T-helper 22 cell (primary cell): ENCODE results near the gene CPNE8.

Experiments
- DNase-seq: peaks from one replicate; pipeline ENCODE4 v3.0.0-alpha.2; 2020; ENCODE audit warnings: low read depth

CPNE8 gene

DNA sequence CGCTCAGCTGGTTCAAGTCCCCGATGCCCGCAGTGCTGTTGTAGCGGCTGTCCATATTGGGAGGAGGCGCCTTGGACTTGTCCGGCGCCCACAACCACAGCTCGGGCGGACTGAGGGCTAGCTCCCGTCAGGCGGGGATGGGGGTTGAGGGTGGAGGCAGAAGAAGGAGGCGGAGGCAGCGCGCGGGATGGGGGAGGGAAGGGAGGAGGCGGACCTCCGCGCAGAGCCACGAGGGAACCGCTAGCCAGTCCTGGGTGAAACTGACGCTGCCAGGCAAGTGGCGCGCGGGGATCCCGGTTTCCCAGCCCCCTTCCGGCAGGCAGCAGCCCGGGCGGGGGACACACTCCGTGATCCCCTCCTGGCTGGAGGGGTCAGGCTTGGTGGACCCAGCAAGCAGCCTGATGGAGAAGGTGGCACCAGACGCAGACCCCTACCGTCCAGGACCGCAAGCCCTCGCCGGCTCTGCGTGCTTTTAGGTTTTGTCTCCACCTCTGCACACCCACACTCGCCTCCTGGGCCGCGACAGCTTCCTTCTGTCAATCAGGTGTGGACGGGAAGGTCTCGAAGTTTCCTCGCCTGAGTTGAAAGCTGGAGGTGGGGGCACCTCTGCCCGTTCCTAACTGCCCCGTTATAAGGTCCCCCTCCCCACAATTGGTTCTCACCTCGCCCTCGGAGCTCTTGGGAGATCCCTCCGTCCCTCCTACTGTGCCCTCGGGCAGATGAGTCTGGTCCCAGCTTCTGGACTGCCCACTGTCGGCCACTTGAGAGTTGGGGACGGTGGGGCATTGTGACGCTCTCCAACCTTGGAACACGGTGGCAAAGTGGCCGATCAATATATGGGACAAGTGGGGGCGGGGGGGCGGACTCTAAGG is at the start of gene CPNE8:
Gene CPNE8 (minus strand): TSS at position 112 of the 872 bp plus-strand sequence. CDS start 57 bp downstream, at position 55.
- peak; percentile 20 for DNase-seq

DNA sequence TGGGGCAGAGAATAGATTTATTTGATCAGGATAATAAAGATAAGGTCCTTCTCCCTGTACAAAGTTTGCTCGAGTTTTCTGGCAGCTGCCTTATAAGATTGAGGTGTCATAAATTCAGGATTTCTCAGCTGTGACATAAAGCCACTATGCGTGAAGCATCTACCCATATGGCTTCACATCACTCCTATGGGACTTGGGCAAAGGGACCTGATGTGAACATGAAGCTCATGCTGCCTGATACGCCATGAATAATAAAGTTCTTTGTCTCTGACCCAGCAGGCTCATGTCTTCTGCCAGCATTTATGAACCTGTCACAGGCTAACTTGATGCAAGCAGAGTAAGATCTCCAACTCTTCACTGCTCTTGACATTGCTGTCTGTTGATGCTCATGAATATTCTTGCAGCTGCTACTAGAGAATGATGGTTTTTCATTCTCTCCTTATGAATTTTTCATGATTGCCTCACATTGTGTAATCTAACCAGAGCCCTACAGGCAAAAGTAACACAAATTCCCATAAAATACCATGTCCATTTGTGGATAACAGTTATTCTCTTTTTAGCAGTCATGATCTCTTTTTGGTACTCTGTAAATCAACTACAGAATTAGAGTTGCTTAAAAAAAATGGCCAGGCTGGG is 49.0 kb upstream of the CPNE8 start:
- no peak for DNase-seq

DNA sequence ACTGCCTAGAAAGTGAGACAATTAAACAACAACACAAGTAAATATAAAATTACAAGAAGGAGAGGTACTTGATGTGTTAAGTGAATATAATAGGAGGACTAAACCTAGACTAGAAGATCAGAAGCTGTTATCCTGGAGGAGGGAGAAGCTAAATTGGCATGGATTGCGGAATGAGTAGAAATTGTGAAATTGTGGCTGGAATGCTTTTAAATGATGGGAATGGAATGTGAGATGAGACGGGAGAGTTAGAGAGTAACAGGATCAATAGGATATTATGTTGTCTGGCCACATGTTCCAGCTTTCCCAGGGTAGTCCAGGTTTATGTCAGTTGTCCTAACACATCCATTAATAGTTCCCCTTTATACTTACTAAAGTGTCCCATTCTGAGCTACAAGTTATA is 44.0 kb upstream of the CPNE8 start:
- DNase-seq, result no peak

DNA sequence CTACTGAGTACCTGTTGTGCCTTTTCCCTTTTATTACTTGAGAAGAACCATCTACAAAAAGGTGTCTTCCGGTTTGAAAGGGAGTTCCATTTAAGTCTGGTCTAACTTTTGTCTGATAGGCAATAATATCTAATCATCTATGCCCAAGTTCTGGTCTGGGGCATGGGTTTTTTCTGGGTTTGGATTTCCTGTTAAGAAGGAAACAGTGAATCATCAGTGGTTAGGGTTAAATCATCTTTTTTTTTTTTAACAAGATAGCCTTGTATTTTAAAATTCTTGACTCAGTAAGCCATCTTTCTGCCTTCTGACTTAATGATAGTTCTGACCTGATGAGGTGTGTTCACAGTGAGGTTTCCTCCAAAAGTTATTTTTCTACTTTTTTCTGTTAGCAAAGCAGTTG is 29.3 kb upstream of the CPNE8 start:
- DNase-seq, result no peak

DNA sequence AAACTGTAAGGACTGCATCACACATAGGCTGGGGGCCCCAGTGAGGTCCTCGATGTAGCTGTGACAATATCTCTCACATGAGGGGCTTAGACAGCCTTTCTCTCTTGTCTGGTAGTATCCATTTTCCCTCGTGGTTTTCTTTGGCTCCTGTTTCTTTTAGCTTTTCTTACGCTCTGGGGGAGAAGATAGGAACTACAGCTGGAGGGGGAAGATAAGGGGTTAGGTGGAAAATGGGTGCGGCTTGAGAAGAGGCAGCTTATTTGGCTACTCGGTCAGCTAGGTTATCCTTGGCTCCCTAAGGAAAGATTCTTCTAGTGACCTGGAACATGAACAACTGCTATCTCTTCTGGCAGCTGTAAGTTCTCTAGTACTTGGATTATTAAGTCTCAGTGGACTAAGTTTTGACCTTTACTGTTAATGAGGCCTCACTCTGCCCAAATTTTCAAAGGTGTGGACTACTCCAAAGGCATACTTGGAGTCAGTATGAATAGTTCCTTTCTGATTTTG is 28.7 kb upstream of the CPNE8 start:
- DNase-seq, result no peak

DNA sequence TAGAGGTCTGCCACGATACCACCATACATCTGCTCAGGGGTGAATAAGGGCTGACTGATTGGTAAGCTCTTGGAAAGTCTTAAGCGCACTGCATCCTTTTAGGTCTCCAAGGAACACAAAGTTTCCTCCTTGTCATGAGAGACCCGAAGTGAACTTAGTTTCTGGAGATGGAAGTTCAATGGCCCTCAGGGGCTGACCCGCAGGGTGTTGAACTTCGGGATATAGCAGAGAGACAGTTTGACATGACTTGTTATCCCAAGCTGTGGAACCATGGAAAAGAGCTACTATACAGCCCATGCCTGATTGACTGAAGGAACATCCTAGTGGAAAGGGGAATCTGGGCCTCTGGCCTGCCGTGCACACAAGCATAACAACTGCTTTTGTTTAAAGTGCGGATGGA is 26.9 kb upstream of the CPNE8 start:
- no peak for DNase-seq

DNA sequence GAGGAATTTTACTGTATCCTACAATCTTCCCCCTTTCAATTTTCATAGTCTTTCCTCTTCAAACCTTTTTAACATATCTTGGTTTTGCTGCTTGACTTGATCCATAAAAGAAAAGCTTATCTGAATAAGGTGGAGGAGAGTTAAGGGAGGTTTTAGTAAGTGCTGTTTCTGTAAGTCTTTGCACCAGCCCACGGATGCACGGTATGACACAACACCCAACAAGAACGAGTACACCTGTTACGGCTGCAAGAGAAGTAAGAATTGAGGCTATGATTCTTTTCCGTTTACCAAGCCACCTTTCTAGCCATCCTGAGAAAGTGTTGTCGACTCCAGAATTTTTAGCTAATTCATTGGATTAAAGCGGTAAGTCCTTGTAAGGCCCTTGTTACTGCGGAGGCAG is 26.1 kb upstream of the CPNE8 start:
- DNase-seq, result no peak

DNA sequence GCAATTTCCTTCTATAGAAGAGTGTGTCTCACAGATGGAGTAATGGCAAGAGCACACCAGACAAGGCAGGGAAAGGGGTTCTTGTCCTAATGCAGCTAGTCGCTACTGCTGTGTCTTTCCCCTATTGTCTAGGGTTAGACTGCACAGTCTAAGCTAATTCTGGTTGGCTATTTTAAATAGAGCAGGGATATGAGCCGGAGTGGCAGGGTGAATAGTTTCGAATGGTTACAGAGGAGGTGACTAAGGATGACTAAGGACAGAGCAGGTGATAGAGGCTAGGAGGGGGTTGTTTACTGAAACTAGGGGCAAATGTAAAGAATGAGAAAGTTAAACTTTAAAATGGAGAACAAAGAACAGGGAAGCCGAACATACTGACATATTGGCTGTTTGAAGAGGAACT is 25.6 kb upstream of the CPNE8 start:
- no peak for DNase-seq

DNA sequence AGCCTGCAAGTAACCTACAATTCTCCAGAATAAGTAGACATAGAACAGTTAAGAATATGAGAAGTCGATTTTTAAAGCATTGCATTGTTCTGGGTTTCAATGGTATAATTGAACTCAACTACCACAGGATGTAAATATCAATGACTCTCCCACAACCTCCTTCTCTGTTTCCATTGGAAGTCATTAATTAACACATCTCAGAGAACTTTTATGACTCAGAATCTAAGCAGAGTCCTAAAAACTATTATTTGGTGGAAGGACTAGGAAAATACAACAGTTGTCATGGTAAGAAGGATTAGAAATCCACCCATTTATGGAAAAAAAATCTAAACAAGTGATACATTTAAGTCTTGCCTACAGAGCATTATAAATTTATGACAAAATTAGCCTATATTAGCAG is 21.1 kb upstream of the CPNE8 start:
- DNase-seq, result no peak

DNA sequence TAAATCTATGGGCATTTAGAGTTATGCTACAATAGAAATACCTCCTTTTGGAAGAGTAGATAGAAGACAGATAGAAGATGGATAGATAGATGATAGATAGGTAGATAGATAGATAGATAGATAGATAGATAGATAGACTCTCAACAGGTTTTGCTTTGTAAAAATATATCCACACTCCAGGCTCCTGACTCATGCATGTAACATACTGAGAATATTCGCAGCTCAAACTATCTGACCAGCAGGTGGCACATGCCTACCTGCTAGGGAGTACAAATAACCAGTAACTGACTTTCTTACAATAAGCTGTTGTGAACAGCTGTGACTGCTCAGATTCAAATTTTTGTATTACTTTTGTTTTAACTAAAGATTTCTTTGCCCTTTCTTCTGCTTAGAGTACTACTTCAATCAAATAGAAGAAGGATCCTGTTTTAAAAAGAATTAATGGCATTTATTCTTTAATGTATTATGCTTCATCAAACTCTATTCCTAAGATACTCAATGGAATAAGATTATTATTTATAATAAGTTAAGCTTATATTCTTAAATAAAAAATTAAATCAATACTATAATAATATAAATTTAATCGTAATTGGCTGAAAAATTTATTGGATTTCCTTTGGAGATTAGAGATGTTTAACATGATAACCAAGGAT is 15.8 kb upstream of the CPNE8 start:
- no peak for DNase-seq

DNA sequence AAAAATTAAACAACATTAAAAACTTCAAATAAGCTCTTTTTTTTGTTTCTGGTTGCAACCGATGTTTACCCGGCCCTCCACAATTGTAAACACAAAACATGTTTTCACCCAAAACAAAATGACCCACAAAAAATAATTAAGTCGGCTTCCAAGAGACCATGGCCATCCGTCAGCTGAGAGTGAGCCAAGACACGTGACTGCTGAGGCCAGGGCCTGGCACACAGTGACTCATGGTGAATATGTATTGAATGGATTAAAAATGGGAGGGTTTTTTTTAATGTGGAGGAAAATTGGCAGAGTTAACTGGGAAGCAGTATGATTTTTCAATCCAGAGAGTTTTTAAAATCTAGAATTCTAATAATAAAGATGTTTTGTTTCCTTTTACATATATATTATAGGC is 13.8 kb upstream of the CPNE8 start:
- DNase-seq, result no peak

DNA sequence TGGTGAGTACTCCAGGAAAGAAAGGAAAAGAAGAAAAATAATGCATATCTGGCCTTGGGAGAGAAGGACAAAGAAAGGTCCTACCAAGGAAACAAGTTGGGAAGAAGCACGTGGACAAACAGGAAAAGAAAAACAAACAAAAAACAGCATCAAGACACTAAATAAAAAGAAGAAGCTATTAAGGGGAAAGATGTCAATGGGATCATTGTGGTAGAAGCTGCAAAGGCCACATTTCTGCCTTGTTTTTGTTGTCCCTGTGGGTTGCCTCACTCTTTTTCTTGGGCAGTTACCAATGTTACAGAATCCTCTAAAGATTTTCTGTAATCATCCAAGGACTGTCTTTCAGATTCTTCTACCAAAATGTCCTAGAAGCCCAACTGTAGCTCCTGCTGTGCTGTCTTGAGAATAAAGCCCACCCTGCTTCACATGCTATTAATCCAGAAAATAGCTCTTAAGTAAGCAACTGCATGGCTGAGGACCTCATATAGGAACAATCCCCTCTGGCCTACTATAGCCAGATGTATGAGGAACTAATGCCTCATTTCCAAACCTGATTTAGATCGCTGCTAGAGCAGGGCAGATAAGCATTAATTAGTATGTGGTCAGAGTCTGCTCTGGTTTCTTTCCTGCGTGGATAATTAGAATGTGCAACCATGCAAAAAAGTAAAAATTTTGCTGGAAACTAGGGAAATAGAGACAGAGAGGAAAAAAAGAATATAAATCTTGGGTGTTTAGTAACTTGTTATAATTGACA is 10.2 kb upstream of the CPNE8 start:
- DNase-seq, result no peak

DNA sequence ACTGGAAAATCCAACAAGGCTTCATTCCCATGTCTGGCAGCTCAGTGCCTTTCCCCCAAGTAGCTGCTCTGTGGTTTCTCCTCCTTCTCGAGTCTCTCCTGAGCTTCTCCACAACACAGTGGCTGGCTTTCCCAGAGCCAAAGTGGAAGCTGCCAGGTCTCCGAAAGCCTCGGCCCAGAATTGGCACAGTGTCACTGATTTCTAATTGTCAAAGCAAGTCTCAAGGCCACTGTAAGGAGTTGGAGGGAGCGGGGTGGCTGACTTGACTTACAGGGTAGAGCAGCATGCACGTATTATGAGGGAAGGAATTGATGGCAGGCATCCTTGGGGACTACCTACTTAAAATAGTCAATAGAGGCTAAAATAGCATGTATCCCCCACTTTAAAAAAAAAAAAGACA is 6.7 kb upstream of the CPNE8 start:
- no peak for DNase-seq

DNA sequence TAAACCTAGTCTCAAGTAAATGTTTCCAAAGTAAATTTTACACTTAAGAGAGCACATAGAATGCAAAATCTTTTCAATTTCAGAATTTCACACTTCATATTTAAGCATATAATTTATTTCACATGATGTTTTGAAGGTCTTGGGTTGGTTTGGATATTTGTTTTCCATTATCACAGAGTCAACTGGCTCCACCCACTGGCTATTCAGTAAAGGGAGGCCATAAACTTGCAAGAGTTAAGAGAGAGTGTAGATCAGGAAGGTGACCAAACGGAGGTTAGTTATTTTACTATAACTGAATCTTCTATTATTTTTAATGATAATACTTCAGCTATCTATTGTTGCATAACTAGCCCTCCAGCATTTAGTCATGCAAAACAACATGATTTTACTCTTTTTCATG is 6.2 kb upstream of the CPNE8 start:
- DNase-seq, result no peak

DNA sequence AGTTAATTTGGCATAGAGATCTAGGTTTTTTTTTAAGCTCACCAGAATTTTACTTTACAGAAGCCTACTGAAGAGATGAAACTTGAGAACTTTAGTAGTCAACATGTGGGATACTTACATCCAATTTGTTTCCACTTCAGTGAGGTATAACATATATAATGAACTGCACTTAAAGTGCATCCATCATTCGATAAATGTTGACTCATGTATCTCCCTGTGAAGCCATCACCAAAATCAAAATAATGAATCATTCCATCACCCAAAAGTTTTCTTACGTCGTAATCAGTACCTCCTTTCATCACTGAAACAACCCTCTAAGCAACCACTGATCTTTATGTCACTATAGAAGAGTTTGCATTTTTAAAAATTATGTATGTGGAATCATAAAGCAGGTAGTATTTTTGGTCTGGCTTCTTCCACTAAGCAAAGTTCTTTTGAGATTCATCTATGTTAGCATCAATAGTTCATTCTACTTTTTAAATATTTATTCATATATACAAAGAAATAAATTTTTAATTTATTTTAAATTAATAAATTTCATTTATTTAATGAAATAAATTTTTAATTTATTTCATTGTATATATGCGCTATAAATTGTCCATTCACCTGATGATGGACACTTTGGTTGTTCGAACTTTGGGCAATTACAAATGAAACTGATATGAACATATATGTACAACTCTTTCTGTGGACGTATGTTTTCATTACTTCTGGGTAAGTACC is 2.0 kb upstream of the CPNE8 start:
- DNase-seq, result no peak

DNA sequence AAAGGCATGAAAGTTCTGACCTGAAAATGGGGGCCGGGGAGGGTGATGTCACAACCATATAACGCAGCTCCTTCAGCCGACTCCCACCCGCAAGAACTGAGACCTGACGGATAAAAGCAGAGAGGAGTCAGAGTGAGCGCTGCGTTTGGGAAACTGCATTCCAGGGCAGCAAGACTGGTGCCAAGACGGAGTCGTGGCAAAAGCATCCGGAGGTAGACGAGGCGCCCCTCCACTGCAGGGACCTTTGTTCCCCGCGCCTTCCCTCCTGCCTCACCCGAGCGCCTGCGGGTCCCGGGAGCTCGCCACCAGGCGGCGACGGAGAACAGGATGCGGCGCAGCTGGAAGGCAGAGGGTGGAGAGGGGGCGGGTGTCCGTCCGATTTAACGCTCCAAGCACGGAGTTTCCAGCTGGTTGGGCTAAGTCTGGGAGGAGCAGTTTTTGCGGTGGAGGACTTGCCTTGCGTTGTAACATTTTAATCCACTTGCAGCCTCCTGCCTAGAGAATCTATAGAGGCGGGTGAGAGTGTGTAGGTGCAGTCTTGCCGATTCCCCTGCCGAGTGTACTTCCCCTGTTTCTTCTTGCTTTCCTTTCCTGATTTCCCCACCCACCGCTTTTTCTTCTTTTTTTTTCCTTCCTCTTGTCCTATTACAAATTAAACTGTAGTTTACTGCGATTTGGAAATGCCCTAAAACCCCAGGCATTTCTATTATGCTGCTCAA is 1.2 kb upstream of the CPNE8 start:
- peak; percentile 22 for DNase-seq

DNA sequence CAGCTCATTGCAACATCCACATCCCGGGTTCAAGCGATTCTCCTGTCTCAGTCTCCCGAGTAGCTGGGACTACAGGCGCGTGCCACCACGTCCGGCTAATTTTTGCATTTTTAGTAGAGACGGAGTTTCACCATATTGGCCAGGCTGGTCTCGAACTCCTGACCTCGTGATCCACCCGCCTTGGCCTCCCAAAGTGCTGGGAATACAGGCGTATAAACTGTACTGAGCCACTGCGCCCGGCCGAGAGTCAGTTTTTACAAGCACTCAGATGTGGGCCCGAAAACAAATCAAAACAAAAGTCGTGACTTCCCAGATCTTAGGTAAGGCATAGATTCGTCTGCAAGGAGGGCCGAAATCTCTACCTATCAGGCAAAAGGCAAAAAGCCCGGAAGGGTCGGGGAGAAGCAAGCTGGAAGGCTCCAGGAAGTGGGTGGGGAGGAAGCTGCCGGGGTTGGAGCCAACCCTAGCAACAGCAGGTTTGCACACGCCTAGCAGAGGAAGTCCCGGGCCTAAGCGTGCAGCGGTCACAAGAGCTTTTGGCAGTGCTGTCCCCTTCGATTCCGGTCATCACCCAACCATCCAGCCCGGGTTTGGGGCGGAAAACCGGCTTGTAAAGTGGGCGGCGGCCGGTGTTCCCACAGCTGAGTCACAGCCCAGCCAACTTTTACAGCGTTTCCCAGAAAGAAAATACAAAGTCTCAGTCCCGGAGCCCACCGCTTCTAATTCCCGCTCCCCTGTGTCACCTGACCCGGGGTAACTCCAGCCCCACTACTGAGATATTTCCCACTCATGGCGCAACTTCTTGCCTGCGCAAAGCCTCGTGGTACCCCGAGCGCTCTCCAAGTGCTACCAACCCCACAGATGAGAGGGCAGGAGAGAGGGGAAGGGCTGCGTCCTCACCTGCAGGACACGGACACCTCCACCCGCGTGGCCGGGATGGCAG is 583 bp downstream of the CPNE8 start:
- peak; percentile 31 for DNase-seq

DNA sequence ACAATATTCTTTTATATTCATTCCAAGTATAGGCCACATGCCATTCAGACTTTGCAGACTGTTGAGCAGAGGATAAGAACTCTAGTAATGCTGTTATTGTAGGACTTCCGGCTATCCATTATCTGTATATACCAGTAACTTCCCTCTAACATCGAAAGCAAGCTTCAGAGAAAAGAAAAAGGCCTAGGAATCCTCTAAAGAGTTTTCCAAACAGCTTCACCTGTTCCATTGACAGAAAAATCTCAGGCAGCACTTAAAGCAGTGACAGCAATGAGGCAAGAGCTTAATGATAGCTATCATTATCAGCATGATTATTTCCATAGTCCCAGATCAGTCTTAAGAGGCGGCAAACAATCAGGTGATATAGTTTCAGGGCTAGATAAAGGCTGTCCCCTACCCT is 1.8 kb downstream of the CPNE8 start:
- no peak for DNase-seq

DNA sequence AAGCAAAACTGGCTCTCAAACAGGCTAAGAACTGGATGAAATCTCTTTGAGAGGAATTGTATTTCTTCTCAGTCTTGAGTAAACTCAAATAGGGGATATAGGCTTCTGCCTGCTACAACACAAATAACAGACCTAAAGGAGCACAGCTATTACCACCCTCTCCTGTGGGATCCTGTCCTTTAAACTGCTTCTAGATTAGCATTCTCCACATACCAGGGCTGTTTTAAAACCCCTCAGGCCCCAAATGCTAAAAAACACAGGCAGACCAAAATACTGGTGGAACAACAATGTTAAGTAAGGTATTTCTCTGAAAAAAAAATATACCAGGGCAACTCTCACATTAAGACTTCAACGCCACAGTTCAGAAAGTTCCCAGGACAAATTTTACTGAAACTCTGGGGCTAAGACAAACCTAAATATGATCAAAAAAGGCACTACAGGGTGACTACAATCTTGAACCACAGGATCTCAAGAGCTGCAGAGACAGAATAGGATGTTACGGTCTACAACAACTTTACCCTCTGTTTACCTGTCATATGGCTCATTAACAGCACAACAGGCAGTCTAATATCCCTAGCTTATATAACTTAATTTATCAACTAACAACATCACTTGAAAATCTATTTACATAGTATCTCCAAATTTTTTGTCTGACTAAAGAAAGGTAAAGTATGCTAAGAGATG is 7.2 kb downstream of the CPNE8 start:
- DNase-seq, result no peak
